ENCODE data around the gene ABCD3.
"Not testable (repeated sequence)": the region's sequence is repeated elsewhere in the genome, so short reads cannot be mapped to it uniquely, and the experiment has no call there.

ABCD3 gene

GRCh38 chr1:94554580-94554979 is 136.4 kb downstream of the ABCD3 start:
- Histone ChIP-seq H3K4me2 (ENCODE audit: low read length) (no peak overlapping the region), H3K27me3 (ENCODE audit: control insufficient read depth, insufficient read depth, low read length) (no peaks in the 10 kb centered on the region), H3K36me3 (ENCODE audit: insufficient read depth, low read length) (no peaks in the 10 kb centered on the region), H3K4me1 (ENCODE audit: control insufficient read depth, insufficient read depth, low read length) (peaks cover 25% of the 10 kb centered on the region), H3K4me3 (ENCODE audit: low read length) (no peak overlapping the region), H3K9ac (ENCODE audit: low read depth, low read length) (no peak overlapping the region), H3K9me3 (replicated peaks; ENCODE audit: low read length) (no peaks in the 10 kb centered on the region)

GRCh38 chr1:94555091-94555490 is 136.9 kb downstream of the ABCD3 start:
- H3K4me3 ChIP-seq (ENCODE audit: low read length): no peak overlapping the region
- H3K27me3 ChIP-seq (ENCODE audit: control insufficient read depth, insufficient read depth, low read length): no peaks in the 10 kb centered on the region
- H3K4me1 ChIP-seq (ENCODE audit: control insufficient read depth, insufficient read depth, low read length): peaks cover 27% of the 10 kb centered on the region

GRCh38 chr1:94559921-94560320 is 141.7 kb downstream of the ABCD3 start:
- Histone ChIP-seq H3K27me3 (ENCODE audit: control insufficient read depth, insufficient read depth, low read length) (no peaks in the 10 kb centered on the region), H3K4me3 (ENCODE audit: low read length) (no peak overlapping the region), H3K9ac (ENCODE audit: low read depth, low read length) (no peak overlapping the region), H3K36me3 (ENCODE audit: insufficient read depth, low read length) (no peaks in the 10 kb centered on the region), H3K4me1 (ENCODE audit: control insufficient read depth, insufficient read depth, low read length) (peaks cover 5% of the 10 kb centered on the region), H3K4me2 (ENCODE audit: low read length) (no peak overlapping the region), H3K9me3 (replicated peaks; ENCODE audit: low read length) (no peaks in the 10 kb centered on the region)

More at GRCh38 chr1:94555091-94555490, 136.9 kb downstream of the ABCD3 start:
- Histone ChIP-seq H3K9me3 (replicated peaks; ENCODE audit: low read length) (no peaks in the 10 kb centered on the region), H3K36me3 (ENCODE audit: insufficient read depth, low read length) (no peaks in the 10 kb centered on the region), H3K9ac (ENCODE audit: low read depth, low read length) (no peak overlapping the region), H3K4me2 (ENCODE audit: low read length) (no peak overlapping the region)

GRCh38 chr1:94560333-94560732 is 142.1 kb downstream of the ABCD3 start:
- no peak overlapping the region for H3K4me3 ChIP-seq (ENCODE audit: low read length)
- no peak overlapping the region for H3K9ac ChIP-seq (ENCODE audit: low read depth, low read length)
- peaks cover 5% of the 10 kb centered on the region for H3K4me1 ChIP-seq (ENCODE audit: control insufficient read depth, insufficient read depth, low read length)
- H3K36me3 ChIP-seq (ENCODE audit: insufficient read depth, low read length): no peaks in the 10 kb centered on the region
- H3K4me2 ChIP-seq (ENCODE audit: low read length): no peak overlapping the region
- no peaks in the 10 kb centered on the region for H3K9me3 ChIP-seq (replicated peaks; ENCODE audit: low read length)
- H3K27me3 ChIP-seq (ENCODE audit: control insufficient read depth, insufficient read depth, low read length): no peaks in the 10 kb centered on the region

- no peak overlapping the region for H3K4me3 ChIP-seq (ENCODE audit: low read length)
- H3K9ac ChIP-seq (ENCODE audit: low read depth, low read length): no peak overlapping the region
- H3K4me2 ChIP-seq (ENCODE audit: low read length): no peak overlapping the region
- H3K27me3 ChIP-seq (ENCODE audit: control insufficient read depth, insufficient read depth, low read length): no peaks in the 10 kb centered on the region
- H3K36me3 ChIP-seq (ENCODE audit: insufficient read depth, low read length): no peaks in the 10 kb centered on the region
- peaks cover 5% of the 10 kb centered on the region for H3K4me1 ChIP-seq (ENCODE audit: control insufficient read depth, insufficient read depth, low read length)
- no peaks in the 10 kb centered on the region for H3K9me3 ChIP-seq (replicated peaks; ENCODE audit: low read length)
Observed at GRCh38 chr1:94562519-94563260, 144.5 kb downstream of the ABCD3 start.

- Histone ChIP-seq H3K4me2 (ENCODE audit: low read length) (no peak overlapping the region), H3K4me1 (ENCODE audit: control insufficient read depth, insufficient read depth, low read length) (no peaks in the 10 kb centered on the region), H3K9me3 (replicated peaks; ENCODE audit: low read length) (no peaks in the 10 kb centered on the region), H3K4me3 (ENCODE audit: low read length) (no peak overlapping the region), H3K36me3 (ENCODE audit: insufficient read depth, low read length) (no peaks in the 10 kb centered on the region), H3K9ac (ENCODE audit: low read depth, low read length) (no peak overlapping the region), H3K27me3 (ENCODE audit: control insufficient read depth, insufficient read depth, low read length) (no peaks in the 10 kb centered on the region)
Observed at GRCh38 chr1:94565901-94566300, 147.7 kb downstream of the ABCD3 start.

GRCh38 chr1:94566436-94566835 is 148.2 kb downstream of the ABCD3 start:
- not testable (repeated sequence) for H3K4me2 ChIP-seq (ENCODE audit: low read length); H3K9me3 ChIP-seq (replicated peaks; ENCODE audit: low read length); H3K4me3 ChIP-seq (ENCODE audit: low read length); H3K9ac ChIP-seq (ENCODE audit: low read depth, low read length); H3K36me3 ChIP-seq (ENCODE audit: insufficient read depth, low read length); H3K27me3 ChIP-seq (ENCODE audit: control insufficient read depth, insufficient read depth, low read length); H3K4me1 ChIP-seq (ENCODE audit: control insufficient read depth, insufficient read depth, low read length)

- H3K27me3 ChIP-seq (ENCODE audit: control insufficient read depth, insufficient read depth, low read length); H3K4me3 ChIP-seq (ENCODE audit: low read length); H3K9me3 ChIP-seq (replicated peaks; ENCODE audit: low read length); H3K9ac ChIP-seq (ENCODE audit: low read depth, low read length); H3K4me2 ChIP-seq (ENCODE audit: low read length); H3K36me3 ChIP-seq (ENCODE audit: insufficient read depth, low read length); H3K4me1 ChIP-seq (ENCODE audit: control insufficient read depth, insufficient read depth, low read length): not testable (repeated sequence)
Observed at GRCh38 chr1:94567975-94568607, 149.9 kb downstream of the ABCD3 start.
